SK-N-SH (cell line): Measurements from ENCODE around the gene GRM6. TPM values are rescaled to one million over a fixed set of nuclear protein-coding genes. Genes with fewer than 3 reads are reported as not detected.
A peak's percentile ranks its signal among the peaks of the same experiment; 100 is the strongest.

Source experiments
- CTCF ChIA-PET: fragments of 300-600, 350-600 bp; formaldehyde crosslinking; extraction: SDS; loops from one replicate; lab custom pipeline; 2021; lab: Yijun Ruan, JAX
- POLR2A ChIA-PET: fragments of 350-600 bp; sonication (Branson Sonifier 250); formaldehyde crosslinking; extraction: SDS; loops from one replicate; lab custom pipeline; 2020; ENCODE audit warnings: antibody characterized with exemption, inconsistent platforms; lab: Yijun Ruan, JAX
- DNase-seq: peaks from one replicate; pipeline ENCODE4 v3.0.0; 2012
- H2AFZ ChIP-seq: fragments of 200-600 bp; sonication (generic); 2 replicates; pipeline ENCODE4 v1.8.1; 2016; ENCODE audit warnings: antibody characterized with exemption, mild to moderate bottlenecking, low read depth
- H3F3A ChIP-seq: fragments of 200-600 bp; sonication (generic); replicated peaks from 2 replicates; pipeline ENCODE3; 2016; ENCODE audit warnings: antibody characterized with exemption, mild to moderate bottlenecking; ENCODE audit not compliant: insufficient read depth
- H3K27ac ChIP-seq, 2 experiments: fragments of 200-500 bp in 1 of 2; fragments of 200-600 bp in 1 of 2; sonication (Bioruptor generic) in 1 of 2; sonication (generic), shearing (Covaris generic) in 1 of 2; 2 replicates each; pipeline versions ENCODE4 v1.5.1 to v1.6.1; 2014 to 2016; ENCODE audit warnings: low read depth in 2 of 2, inconsistent platforms in 1 of 2, low read length in 1 of 2, mild to moderate bottlenecking in 1 of 2, mixed read lengths in 1 of 2
- H3K27me3 ChIP-seq: fragments of 200-600 bp; sonication (generic), shearing (Covaris generic); 2 replicates; pipeline ENCODE4 v1.6.1; 2016; ENCODE audit warnings: mixed run types; ENCODE audit not compliant: insufficient read depth
- H3K36me3 ChIP-seq, 2 experiments: fragments of 200-500 bp in 1 of 2; fragments of 200-600 bp in 1 of 2; sonication (Bioruptor generic) in 1 of 2; sonication (generic) in 1 of 2; replicated peaks in 1 of 2; 2 replicates each; pipeline versions ENCODE3 to v1.5.1; 2014 to 2016; ENCODE audit warnings: low read length in 1 of 2, mild to moderate bottlenecking in 1 of 2; ENCODE audit not compliant: insufficient read depth in 2 of 2, control insufficient read depth in 1 of 2
- H3K4me1 ChIP-seq, 2 experiments: fragments of 200-500 bp in 1 of 2; fragments of 200-600 bp in 1 of 2; sonication (Bioruptor generic) in 1 of 2; sonication (generic), shearing (Covaris generic) in 1 of 2; 2 replicates each; pipeline versions ENCODE4 v1.5.1 to v1.6.1; 2014 to 2016; ENCODE audit warnings: low read depth in 1 of 2, low read length in 1 of 2, mixed run types in 1 of 2; ENCODE audit not compliant: insufficient read depth in 2 of 2, control insufficient read depth in 1 of 2
- H3K4me2 ChIP-seq: fragments of 200-600 bp; sonication (generic), shearing (Covaris generic); 2 replicates; pipeline ENCODE4 v1.6.1; 2017; ENCODE audit warnings: mixed run types
- H3K4me3 ChIP-seq, 2 experiments: fragments of 200-500 bp in 1 of 2; fragments of 200-600 bp in 1 of 2; sonication (Bioruptor generic) in 1 of 2; sonication (generic), shearing (Covaris generic) in 1 of 2; 2 replicates each; pipeline versions ENCODE4 v1.5.1 to v1.8.1; 2014 to 2016; ENCODE audit warnings: low read depth in 2 of 2, inconsistent platforms in 1 of 2, low read length in 1 of 2, mild to moderate bottlenecking in 1 of 2, mixed read lengths in 1 of 2, moderate library complexity in 1 of 2
- H3K79me2 ChIP-seq: fragments of 200-600 bp; sonication (generic); 2 replicates; pipeline ENCODE4 v1.8.1; 2017; ENCODE audit warnings: mild to moderate bottlenecking; ENCODE audit not compliant: insufficient read depth
- H3K9ac ChIP-seq: fragments of 200-600 bp; sonication (generic); 2 replicates; pipeline ENCODE4 v1.6.1; 2017; ENCODE audit warnings: mixed run types
- H3K9me2 ChIP-seq: fragments of 200-600 bp; sonication (generic); 2 replicates; pipeline ENCODE4 v1.6.1; 2017; ENCODE audit warnings: mixed run types
- H3K9me3 ChIP-seq: fragments of 200-600 bp; sonication (generic); 2 replicates; pipeline ENCODE4 v1.6.1; 2017; ENCODE audit warnings: mixed run types, mild to moderate bottlenecking, moderate library complexity
- H4K20me1 ChIP-seq: fragments of 200-600 bp; sonication (generic); 2 replicates; pipeline ENCODE4 v1.6.1; 2017; ENCODE audit warnings: mild to moderate bottlenecking, mixed run types; ENCODE audit not compliant: insufficient read depth
- EP300 ChIP-seq, 2 experiments: IDR thresholded peaks; 2 replicates each; pipeline versions ENCODE4 v1.4.0 to v1.6.1; 2012; ENCODE audit warnings: borderline replicate concordance in 1 of 2, low read depth in 1 of 2, low read length in 1 of 2
- EZH2phosphoT487 ChIP-seq: fragments of 200-600 bp; sonication (generic); IDR thresholded peaks from 2 replicates; pipeline ENCODE4 v1.6.1; 2017; ENCODE audit warnings: low read depth, mixed run types, mild to moderate bottlenecking, antibody characterized with exemption, moderate library complexity, borderline replicate concordance
- FOXM1 ChIP-seq: IDR thresholded peaks from 2 replicates; pipeline ENCODE4 v1.4.0; 2012; ENCODE audit warnings: low read depth, mild to moderate bottlenecking
- GATA2 ChIP-seq: sonication (generic); formaldehyde crosslinking; IDR thresholded peaks from 2 replicates; pipeline ENCODE4 v1.5.0; 2020; ENCODE audit warnings: mild to moderate bottlenecking, missing genetic modification reagents
- JUND ChIP-seq: IDR thresholded peaks from 2 replicates; pipeline ENCODE4 v1.4.0; 2012
- MXI1 ChIP-seq: IDR thresholded peaks from 2 replicates; pipeline ENCODE4 v1.6.1; 2012; ENCODE audit warnings: mild to moderate bottlenecking, low read depth, low read length, improper control_type of control experiment
- NFIC ChIP-seq: IDR thresholded peaks from 2 replicates; pipeline ENCODE4 v1.4.0; 2012; ENCODE audit warnings: borderline replicate concordance
- RFX5 ChIP-seq: IDR thresholded peaks from 2 replicates; pipeline ENCODE4 v1.6.1; 2012; ENCODE audit warnings: mild to moderate bottlenecking, improper control_type of control experiment, low read length
- RXRA ChIP-seq: IDR thresholded peaks from 2 replicates; pipeline ENCODE4 v1.4.0; 2012; ENCODE audit warnings: low read depth, mild to moderate bottlenecking, borderline replicate concordance
- SIN3A ChIP-seq: IDR thresholded peaks from 2 replicates; pipeline ENCODE4 v1.6.1; 2012; ENCODE audit warnings: low read depth, mild to moderate bottlenecking, low read length, moderate library complexity, borderline replicate concordance
- SMC3 ChIP-seq: IDR thresholded peaks from 2 replicates; pipeline ENCODE4 v1.6.1; 2012; ENCODE audit warnings: low read depth, low read length, improper control_type of control experiment
- TAF1 ChIP-seq: IDR thresholded peaks from 2 replicates; pipeline ENCODE4 v1.6.1; 2012; ENCODE audit warnings: low read depth, mild to moderate bottlenecking, low read length, moderate library complexity, borderline replicate concordance
- TEAD4 ChIP-seq: IDR thresholded peaks from 2 replicates; pipeline ENCODE4 v1.4.0; 2012; ENCODE audit warnings: mild to moderate bottlenecking, borderline replicate concordance; ENCODE audit not compliant: insufficient read depth
- YY1 ChIP-seq: IDR thresholded peaks from 2 replicates; pipeline ENCODE4 v1.4.0; 2012; ENCODE audit warnings: low read depth, mild to moderate bottlenecking
- WGBS: methylation state at CpG from one replicate; pipeline ENCODE4 v1.1.6; 2017; ENCODE audit warnings: low lambda C conversion rate; 5-methylcytosine and 5-hydroxymethylcytosine counted together
- polyA plus RNA-seq, 3 experiments: library from polyadenylated mRNA; depleted of rRNA; stranded (reverse); fragments of >200 nt; gene quantifications; 2 replicates each; pipeline ENCODE4 v1.2.3, GENCODE V29; 2012
- TF ChIP-seq, protein P1 (sequence below): fragments of 200-600 bp; sonication (generic); IDR thresholded peaks from 2 replicates; pipeline ENCODE4 v1.6.1; 2017; ENCODE audit warnings: antibody characterized with exemption, mild to moderate bottlenecking, moderate library complexity
- TF ChIP-seq, protein P2 (sequence below): IDR thresholded peaks from 2 replicates; pipeline ENCODE4; 2012

The GRM6 gene
- polyA plus RNA-seq (2012; rRNA removed) = not detected in 2 replicates
- polyA plus RNA-seq (2012; cell fraction: cytosol; rRNA removed) = not detected in 2 replicates
- polyA plus RNA-seq (2012; cell fraction: nucleus; rRNA removed) = not detected in 2 replicates

- H3K9me3 ChIP-seq = no peaks in the 10 kb centered on the region
- POLR2A ChIA-PET = no interaction called here
- CTCF ChIA-PET = interaction anchor here (0.7 to 1.0 kb wide), 2 partner anchors 19 to 58 kb away, joined by 3 to 4 read pairs; no protein-coding TSS in a partner anchor
- H3K27ac ChIP-seq = no peak within 1 kb of the TSS
- H3F3A ChIP-seq = no peaks in the 10 kb centered on the region
- no peaks in the 10 kb centered on the region for H3K79me2 ChIP-seq
- H3K4me3 ChIP-seq = no peak within 1 kb of the TSS
- H2AFZ ChIP-seq = no peak within 1 kb of the TSS
- WGBS = 41% methylated on average over 10 of the region's 97 CpGs
- DNase-seq = peak; percentile 61
- no peak within 1 kb of the TSS for H3K4me2 ChIP-seq
- no peaks in the 10 kb centered on the region for H3K27me3 ChIP-seq
- no peaks in the 10 kb centered on the region for H4K20me1 ChIP-seq
- TF ChIP-seq EP300 (IDR thresholded peaks at IDR 0.05; ENCODE audit: borderline replicate concordance in 1 of 2, low read depth in 1 of 2, low read length in 1 of 2) (no peak), MXI1 (no peak), JUND (no peak), NFIC (no peak), TAF1 (no peak), TEAD4 (no peak), RXRA (no peak), RFX5 (no peak)
- TF ChIP-seq, protein P1, sequence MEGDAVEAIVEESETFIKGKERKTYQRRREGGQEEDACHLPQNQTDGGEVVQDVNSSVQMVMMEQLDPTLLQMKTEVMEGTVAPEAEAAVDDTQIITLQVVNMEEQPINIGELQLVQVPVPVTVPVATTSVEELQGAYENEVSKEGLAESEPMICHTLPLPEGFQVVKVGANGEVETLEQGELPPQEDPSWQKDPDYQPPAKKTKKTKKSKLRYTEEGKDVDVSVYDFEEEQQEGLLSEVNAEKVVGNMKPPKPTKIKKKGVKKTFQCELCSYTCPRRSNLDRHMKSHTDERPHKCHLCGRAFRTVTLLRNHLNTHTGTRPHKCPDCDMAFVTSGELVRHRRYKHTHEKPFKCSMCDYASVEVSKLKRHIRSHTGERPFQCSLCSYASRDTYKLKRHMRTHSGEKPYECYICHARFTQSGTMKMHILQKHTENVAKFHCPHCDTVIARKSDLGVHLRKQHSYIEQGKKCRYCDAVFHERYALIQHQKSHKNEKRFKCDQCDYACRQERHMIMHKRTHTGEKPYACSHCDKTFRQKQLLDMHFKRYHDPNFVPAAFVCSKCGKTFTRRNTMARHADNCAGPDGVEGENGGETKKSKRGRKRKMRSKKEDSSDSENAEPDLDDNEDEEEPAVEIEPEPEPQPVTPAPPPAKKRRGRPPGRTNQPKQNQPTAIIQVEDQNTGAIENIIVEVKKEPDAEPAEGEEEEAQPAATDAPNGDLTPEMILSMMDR = no peak
- TF ChIP-seq, all 33 proteins: peak for 0
- H3K9ac ChIP-seq = no peak within 1 kb of the TSS
- H3K9me2 ChIP-seq = no peaks in the 10 kb centered on the region
- H3K36me3 ChIP-seq = no peaks in the 10 kb centered on the region
- no peaks in the 10 kb centered on the region; a peak in 1 of 4 replicates for H3K4me1 ChIP-seq
Measured at GRCh38 chr5:178994580-178995340, at the start of gene GRM6. Gene GRM6 (minus strand): TSS chr5:178995320. CDS start chr5:178994944, 376 bp downstream.

GRCh38 chr5:179044765-179045164 is 49.6 kb upstream of the GRM6 start:
- Histone ChIP-seq H3K36me3 (no peaks in the 10 kb centered on the region), H3K27ac (no peak overlapping the region), H4K20me1 (no peaks in the 10 kb centered on the region), H3K4me3 (no peak overlapping the region), H3K79me2 (no peaks in the 10 kb centered on the region), H3K9me2 (no peaks in the 10 kb centered on the region), H3K27me3 (no peaks in the 10 kb centered on the region), H2AFZ (no peak overlapping the region), H3K4me1 (no peaks in the 10 kb centered on the region), H3F3A (no peaks in the 10 kb centered on the region), H3K4me2 (no peak overlapping the region), H3K9me3 (no peaks in the 10 kb centered on the region), H3K9ac (no peak overlapping the region)
- 0% methylated on average over 2 of the region's 2 CpGs for WGBS
- TF ChIP-seq NFIC = no peak
- TF ChIP-seq SMC3 = no peak
- no peak for TF ChIP-seq MXI1
- no peak for TF ChIP-seq TEAD4
- no peak for TF ChIP-seq YY1
- TF ChIP-seq GATA2 (CRISPR knock-in tag) = no peak
- TF ChIP-seq SIN3A = no peak
- no peak for TF ChIP-seq FOXM1
- TF ChIP-seq, protein P1 = no peak
- TF ChIP-seq RXRA = no peak
- no peak for TF ChIP-seq EZH2phosphoT487
- no peak for TF ChIP-seq EP300 (IDR thresholded peaks at IDR 0.05; ENCODE audit: borderline replicate concordance in 1 of 2, low read depth in 1 of 2, low read length in 1 of 2)
- TF ChIP-seq, protein P2, sequence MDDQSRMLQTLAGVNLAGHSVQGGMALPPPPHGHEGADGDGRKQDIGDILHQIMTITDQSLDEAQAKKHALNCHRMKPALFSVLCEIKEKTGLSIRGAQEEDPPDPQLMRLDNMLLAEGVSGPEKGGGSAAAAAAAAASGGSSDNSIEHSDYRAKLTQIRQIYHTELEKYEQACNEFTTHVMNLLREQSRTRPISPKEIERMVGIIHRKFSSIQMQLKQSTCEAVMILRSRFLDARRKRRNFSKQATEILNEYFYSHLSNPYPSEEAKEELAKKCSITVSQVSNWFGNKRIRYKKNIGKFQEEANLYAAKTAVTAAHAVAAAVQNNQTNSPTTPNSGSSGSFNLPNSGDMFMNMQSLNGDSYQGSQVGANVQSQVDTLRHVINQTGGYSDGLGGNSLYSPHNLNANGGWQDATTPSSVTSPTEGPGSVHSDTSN = no peak
- CTCF ChIA-PET = no interaction called here
- no peak for DNase-seq
- POLR2A ChIA-PET = no interaction called here
